Fibroblast of skin of right quadriceps (primary cell): ENCODE results near the gene AKAP8L.
"Not testable (repeated sequence)": the region's sequence is repeated elsewhere in the genome, so short reads cannot be mapped to it uniquely, and the experiment has no call there.

ENCODE experiments used
- DNase-seq: peaks from one replicate; pipeline ENCODE4 v3.0.0-alpha.2; 2013

Gene AKAP8L

DNA sequence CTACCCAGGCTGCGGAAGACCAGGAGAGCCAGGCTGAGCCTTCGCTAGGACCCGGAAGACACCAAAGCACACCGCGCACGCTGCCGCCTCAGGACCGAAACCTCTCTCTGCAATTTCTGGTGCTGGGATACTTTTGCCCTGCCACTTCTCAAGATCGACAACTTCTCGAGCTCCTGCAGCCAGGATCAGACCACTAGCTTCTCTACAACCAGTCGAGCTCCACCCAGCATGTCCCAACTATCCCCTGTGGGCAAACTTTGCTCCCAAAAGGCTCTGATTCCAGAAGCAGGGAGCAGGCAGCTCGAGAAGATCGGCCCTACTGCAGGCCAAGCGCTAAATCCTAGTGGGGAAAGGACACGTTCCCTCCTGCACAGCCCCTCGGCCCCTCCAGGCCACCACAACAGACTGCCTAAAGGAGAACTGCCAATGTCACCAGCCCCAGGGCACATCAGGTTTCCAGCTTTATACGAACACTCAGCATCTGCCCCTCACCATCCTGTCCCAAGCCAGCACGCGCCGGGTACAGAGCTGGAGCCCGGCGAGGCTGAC, 40.2 kb downstream of the AKAP8L start:
- peak; percentile 28 for DNase-seq

DNA sequence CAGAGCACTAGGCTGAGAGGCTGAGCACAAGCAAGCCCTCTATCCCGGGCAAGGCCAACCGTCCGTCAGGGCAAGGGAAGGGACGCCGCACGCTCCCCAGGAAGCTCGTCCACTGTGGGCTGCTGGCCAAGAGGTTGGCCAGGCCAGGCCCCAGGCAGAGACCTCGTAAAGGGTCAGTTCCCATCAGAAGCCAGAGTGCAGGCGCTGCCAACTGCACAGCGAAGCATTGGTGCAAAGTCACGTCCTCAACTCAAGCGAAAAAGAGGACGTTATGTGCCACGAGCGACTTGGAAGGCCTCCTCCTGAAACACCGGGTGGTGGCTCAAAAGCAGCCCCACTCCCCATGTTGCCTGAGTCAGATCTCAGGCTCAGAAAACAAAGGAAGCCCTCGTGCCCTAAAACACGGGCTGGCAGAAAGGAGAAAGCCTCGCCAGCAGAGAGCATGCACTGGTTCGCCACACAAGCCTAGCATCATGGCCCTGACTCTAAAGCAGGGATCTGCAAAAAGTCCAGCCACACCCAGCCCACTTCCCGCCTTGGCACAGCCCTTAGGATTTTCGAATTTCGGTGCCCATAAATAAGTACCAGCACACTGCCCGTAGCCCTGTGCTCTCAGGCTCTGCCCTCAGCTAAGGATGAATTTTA, 43.9 kb downstream of the AKAP8L start:
- no peak for DNase-seq

DNA sequence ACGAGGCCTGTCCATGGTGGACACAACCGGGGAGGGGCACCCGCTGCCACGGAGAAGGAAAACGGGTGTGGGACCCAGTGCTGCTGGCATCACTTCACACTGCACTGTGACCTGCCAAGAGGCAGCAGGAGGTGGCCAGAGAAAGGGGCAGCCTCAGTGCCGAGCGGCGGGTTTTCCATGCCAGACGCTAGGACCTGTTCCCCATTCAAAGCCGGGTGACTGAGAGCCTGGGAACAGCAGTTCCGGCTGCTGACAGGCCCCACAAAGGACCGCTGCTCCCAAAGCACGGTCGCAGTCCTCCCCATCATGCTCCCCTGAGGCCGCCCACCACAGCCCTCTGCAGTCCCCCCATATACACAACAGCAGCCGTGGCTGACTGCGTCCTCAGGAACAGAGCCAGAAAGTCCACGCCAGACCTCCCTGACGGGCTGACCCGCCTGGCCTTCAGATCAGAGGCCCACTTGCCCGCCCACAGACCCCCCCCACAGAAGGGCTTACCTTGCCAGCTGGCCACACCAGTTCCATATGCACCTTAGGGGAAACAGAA, 44.6 kb downstream of the AKAP8L start:
- no peak for DNase-seq

DNA sequence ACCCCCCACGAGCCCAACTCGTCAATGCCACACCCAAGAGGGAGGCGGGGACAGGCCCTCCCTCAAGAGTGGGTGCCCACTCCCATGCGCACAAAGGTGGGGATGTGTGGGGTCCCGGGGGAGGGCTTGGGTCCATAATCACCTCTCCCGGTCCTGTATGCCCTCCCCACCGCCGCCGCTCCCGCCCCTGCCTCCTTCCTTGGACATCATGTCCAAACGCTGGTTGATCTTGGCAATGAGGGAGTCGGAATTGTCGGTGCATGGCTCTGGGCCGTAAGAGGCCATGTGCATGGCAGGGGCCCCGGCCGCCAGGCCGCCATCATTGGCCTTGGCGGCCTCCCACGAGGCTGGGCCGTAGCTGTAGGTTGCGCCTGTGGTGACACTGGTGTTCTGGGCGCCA, 45.1 kb downstream of the AKAP8L start:
- DNase-seq: no peak

DNA sequence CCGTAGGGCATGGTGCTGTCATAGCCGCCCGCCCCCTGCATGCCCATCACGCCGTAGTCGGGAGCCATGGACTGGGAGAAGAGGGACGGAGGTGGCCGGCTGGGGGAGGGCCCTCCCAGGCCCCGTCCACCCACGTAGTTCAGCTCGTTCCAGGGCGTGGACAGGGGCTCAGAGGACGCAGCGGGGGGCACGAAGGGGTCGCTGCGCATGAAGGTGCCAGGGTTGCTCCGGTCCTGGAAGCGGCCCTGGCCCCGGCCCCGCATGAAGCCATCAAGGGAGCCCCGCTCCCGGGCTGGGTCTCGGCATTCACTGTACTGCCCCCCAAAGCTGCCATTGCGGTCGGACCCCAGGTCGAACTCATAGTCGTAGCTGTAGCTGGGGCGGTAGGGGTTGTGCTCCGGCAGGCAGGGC, 45.9 kb downstream of the AKAP8L start:
- DNase-seq: no peak

DNA sequence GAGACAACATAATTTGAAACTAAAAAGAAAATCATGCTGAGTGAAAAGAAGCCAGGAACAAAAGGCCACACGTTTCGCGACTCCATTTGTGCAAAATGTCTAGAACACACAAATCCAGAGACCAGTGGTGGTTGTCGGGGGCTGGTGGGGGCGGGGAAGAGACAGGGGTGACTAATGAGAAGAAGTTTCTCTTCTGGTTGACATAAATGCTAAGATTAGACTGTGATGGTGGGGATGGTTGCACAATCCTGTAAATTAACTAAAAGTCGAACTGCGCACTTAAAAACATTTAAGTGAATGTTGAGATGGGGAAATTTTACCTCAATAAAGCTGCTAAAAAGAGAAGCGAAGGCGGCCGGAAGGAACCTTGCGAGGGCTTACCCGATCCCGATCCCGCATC, 46.3 kb downstream of the AKAP8L start:
- no peak for DNase-seq

DNA sequence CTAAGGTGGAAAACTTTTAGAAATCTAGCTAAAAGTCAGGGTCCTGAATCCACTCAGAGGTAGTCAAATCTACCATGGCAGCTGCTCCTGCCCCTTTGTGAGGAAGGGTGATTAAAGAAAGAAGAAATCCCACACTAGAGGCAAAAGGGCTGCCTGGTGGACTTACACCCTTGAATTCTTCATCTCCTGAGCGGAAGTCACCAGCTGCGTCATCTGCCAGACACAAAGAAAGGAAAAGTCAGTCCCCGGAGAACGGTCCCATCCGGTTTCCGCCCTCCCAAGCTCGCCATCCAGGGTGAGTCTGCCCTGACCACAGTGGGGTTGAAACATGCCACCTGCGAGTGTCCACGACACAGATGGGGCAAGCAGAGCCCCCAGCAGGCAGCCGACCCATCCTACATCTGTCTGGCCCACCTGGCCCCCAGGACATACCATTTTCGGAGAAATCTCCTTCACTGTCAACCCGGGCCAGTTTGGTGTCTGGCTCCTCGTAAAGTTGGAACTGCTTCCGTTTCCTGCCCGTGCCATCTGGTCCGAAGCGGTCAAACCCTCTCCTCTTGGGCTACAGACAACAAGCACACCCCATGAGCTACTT, 46.9 kb downstream of the AKAP8L start:
- no peak for DNase-seq

DNA sequence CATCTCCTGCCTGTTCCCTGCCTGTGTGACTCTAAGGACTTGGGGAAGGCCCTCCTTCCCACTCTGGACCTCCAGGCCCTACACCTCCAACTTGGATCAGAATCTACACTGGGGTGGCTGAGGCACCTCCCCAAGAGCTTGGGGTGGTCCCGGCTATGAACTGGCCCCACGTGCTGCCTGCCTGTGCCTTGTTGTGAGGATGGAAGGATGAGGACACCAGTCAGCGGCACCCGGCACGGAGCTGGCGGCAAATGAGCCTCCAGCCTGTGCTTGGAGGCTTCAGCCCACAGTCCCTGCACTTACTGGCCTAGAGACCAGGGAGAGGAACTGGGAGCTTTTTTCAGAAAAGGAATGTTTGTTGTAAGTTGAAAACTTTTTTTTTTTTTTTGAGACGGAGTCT, 47.7 kb downstream of the AKAP8L start:
- DNase-seq: no peak

DNA sequence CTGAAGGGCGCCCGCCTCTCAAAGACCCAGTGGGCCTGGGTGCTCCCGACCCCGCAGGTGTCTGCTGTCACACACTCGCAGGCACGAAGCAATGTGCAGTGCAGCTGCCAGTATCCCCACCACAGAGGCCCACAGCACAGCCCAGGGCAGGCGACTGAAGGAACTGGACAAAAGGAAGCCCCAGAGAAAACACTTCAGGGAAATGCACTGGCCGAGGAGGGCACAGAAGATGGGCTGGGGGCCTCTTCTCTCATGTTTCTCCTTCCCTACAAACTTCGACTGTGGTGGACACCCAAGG, 49.2 kb downstream of the AKAP8L start:
- DNase-seq: no peak

DNA sequence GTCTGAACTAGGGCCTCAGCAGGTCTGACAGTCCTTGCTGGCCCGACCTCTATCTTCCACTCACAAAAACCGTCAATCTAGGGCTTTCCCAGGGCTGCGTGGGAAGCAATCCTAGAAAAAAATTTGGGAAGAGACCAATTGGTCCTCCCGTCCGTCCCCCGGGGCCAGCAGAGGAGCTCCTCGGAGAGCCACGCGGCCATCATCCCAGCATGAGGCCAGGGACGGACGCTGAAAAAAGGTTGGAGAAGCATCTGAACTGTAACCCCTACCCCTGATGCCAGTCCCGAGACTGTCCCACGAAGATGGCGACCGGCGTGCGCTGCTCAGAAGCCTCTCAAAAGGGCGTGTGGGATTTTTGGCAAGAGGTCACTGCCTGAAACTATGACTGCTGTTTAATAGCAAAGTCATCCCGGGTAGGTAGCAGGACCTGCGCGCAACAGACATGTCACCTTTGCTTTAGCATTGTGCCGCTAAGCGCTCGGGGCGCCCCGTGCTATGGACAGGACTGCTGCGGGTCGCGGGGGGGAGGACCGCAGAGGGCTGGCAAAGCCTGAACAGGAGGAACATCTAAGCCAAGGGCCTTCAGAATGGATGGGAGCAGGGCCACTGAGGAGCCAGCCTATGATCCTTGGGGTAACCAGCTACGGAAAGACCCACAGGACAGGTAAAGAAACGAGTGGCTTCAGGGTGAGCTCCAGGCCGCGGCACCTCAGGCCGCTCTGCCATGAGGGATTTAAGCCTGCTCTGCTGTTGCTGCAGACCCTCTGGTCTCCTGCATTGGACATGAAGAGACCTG, 49.8 kb downstream of the AKAP8L start:
- DNase-seq: no peak

DNA sequence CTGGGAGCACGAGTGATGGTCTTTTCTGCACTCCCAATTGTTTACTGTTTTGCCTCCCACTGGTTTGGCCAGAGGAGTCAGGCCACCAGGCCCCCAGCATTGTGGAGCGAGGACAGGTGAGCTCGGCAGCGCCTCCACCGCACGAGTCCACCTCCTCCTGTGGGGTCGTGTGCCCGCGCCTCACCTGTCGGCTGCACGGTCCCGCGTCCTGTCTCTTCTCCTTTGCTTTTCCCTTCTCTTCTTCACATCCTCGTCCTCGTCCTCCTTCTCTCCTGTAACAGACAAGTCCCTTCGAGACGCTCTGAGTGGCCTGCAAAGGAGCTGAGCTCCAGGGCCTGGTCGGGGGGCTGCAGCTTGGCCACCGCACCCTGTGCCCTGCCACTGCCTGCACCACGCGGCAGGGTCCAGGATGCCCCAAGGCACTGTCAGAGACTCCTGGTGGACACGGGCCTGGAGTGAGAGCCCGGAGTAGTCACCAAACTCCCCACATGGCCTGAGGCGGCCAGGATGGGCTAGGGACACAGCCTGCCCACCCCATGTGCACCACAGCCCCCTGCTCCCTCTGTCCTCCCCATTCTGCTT, 50.6 kb downstream of the AKAP8L start:
- no peak for DNase-seq

DNA sequence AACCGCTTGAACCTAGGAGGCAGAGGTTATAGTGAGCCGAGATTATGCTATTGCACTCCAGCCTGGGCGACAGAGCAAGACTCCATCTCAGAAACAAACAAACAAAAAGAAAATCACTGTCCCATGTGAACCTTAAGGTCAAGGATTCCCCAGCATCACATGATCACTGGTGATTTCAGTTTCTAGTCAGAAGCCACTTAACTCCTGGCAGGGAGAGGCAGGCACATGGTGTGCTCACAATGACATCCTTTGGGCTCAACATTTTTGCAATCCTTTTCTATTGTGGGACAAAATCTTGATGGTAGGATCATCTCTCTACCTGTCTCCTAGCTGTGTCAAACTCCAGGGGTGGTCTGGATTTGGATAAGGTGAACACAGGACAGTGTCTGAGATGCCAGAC, 51.3 kb downstream of the AKAP8L start:
- DNase-seq: no peak

DNA sequence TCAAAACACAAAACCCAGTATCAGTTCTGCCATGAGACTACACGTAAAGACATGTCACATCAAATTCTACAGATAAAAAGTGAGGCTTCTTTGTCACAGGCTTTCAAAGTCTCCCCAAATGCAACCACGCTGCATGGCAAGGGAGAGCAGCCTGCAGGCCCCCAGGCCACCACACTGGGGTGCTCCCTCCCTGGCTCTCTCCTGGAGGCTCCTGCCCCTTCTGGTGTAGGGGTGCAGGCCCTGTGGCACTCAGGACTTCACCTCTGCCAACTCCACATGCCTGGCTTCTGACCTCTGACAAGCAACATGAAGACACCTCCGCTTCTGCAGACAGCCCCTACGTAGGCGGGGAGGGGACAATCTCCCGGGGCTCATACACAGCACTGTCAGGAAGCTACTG, 53.5 kb downstream of the AKAP8L start:
- DNase-seq: no peak

DNA sequence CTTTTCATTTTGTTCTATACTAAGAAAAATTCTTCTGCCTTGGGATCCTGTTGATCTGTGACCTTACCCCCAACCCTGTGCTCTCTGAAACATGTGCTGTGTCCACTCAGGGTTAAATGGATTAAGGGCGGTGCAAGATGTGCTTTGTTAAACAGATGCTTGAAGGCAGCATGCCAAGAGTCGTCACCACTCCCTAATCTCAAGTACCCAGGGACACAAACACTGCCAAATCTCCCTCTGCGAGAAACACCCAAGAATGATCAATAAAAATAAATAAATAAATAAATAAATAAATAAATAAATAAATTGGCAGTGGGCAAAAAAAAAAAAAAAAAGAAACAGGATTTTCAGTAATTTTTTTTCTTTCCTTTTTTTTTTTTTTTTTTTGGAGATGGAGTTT, 55.0 kb downstream of the AKAP8L start:
- not testable (repeated sequence) for DNase-seq

DNA sequence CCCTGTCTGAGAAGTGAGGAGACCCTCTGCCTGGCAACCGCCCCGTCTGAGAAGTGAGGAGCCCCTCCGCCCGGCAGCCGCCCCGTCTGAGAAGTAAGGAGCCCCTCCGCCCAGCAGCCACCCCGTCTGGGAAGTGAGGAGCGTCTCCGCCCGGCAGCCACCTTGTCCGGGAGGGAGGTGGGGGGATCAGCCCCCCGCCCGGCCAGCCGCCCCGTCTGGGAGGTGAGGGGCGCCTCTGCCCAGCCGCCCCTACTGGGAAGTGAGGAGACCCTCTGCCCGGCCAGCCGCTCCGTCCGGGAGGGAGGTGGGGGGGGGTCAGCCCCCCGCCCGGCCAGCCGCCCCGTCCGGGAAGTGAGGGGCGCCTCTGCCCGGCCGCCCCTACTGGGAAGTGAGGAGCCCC, 55.7 kb downstream of the AKAP8L start:
- not testable (repeated sequence) for DNase-seq

DNA sequence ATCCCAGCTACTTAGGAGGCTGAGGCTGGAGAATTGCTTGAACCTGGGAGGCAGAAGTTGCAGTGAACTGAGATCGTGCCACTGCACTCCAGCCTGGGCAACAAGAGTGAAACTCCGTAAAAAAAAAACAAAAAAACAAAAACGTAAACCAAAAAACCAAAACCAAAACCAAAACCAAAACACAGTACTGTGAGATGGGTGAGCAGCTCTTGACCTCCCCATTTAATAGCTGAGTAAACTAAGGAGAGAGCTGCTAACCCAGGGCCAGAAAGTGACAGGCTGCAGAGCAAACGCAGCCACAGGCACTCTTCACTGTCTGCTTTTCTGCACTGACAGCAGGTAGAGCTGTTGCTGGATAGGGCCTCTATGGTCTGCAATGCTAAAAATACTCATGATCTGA, 58.8 kb downstream of the AKAP8L start:
- not testable (repeated sequence) for DNase-seq

DNA sequence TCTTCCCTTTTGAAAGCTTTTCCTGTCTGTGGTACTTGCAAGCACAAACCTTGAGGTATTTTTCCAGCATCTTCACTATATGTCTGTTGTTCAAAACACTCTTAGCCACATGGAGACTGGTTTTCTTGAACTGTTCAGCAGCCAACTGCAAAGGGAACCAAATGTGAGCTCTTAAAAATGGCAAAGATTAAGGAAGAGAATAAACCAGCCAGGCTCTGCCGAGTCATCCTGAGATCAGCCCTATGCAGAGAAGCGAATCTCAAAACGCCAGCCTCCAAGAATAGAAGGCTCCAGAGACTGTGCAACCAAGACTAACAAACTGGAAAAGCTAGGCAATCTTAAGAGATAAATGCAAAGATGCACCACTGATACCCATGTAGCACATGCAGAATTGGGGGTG, 59.9 kb downstream of the AKAP8L start:
- DNase-seq: no peak

DNA sequence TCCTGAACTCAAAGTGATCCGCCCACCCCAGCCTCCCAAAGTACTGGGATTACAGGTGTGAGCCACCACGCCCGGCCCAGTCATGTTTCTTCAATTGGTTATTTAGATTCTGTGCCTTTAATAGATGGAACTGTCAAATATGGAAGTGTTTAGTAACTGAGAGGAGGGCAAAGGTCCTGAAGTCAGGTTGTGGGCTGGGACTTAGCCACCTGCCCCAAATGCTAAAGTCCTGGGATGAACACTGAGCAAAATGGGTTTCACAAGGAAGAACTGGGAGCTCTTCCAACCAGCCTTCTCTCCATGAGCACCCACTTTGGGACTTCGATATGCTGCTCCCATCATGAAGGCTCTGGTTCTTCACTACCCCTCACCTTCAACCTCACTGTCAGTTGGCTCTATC, 60.9 kb downstream of the AKAP8L start:
- DNase-seq: no peak

DNA sequence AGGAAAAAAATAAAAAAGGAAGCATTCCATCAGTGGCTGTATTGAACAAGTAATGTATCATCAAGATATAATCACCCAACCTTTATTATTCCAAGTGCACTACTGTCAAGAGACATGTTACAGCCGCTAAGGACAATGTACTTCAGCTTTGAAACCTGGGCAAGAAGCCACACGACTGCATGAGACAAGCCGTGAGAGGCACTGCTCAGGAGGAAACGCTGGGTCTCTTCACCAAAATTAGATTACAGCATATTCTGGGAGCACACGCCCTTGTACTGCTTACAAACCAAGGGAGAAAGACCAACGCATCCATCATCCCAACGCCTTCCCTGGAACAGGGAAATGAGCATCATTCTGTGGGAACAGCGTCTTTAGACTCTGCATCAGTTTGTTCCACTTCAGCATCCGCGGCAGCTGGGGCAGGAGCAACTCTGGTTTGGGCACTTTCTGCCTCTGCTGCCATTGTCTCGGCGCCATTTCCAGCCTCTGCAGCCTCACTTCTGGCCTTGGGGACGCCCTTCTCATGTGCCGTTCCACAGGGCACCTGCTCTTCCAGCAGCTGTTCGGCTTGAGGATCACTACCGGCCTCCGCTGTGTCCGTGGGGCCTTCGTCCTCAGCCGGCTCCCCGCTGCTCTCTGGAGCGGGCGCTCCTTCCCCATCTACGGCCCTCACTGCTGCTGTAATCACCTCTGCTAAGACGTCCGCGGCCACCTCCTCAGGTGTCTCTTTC, 64.1 kb downstream of the AKAP8L start:
- DNase-seq: no peak

DNA sequence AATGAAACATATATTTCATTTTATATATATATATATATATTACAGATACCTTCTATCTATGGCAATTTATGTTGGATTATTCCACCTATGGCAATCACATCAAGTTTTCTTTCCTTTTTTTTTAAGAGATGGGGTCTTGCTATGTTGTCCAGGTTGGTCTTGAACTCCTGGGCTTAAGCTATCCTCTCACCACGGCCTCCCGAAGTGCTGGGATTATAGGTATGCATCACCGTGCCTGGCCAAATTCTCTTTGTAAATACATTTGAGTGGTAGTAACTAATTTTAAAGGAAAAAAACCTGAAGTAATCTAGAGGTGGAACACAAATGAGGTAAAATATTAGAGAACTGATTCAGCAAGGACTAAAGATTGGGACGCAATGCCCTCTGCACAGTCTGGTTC, 64.9 kb downstream of the AKAP8L start:
- no peak for DNase-seq

DNA sequence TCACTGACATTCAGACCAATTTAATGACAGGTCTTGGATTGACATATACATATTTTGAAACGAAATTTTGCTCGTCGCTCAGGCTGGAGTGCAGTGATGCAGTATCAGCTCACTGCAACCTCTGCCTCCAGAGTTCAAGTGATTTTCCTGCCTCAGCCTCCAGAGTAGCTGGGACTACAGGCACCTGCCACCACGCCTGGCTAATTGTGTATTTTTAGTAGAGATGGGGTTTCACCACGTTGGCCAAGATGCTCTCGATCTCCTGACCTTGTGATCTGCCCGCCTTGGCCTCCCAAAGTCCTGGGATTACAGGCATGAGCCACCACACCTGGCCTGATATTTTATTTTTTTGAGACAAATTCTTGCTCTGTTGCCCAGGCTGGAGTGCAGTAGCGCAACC, 66.3 kb downstream of the AKAP8L start:
- not testable (repeated sequence) for DNase-seq

DNA sequence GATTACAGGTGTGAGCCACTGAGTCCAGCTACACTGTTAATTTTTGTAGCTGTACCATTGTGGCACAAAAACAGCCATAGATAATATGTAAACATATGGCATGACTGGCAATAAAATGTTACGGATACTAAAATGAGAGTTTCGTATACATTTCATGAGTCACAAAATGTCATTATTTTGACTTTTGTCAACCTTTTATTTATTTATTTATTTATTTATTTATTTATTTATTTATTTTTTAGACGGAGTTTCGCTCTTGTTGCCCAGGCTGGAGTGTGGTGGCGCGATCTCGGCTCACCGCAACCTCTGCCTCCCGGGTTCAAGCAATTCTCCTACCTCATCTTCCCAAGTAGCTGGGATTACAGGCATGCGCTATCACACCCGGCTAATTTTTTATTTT, 77.5 kb downstream of the AKAP8L start:
- DNase-seq: not testable (repeated sequence)

DNA sequence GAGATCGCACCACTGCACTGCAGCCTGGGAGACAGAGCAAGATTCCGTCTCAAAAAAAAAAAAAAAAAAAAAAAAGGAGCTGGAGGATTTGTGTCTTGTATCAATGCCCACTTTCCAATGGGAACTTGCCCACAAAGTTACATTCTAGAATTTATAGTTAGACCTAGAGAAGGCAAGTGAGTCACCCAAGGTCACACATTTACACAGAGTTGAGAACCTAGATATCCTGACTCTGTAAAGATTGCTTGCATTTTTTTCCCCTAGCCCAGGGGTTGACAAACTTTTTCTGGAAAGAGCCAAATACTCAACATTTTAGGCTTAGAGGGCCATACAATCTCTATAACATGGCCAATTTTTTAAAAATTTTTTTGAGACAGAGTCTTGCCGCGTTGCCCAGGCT, 78.7 kb downstream of the AKAP8L start:
- no peak for DNase-seq
